GM23338 (cell line): ENCODE measurements around the gene MS4A6A. TPM values are rescaled to one million over a fixed set of nuclear protein-coding genes. Genes with fewer than 3 reads are reported as not detected.
"Not testable (repeated sequence)": the region's sequence is repeated elsewhere in the genome, so short reads cannot be mapped to it uniquely, and the experiment has no call there.

Experiments
- ATAC-seq: fragments of 200-7000 bp; cut with Tn5 transposase; 3 replicates; pipeline ENCODE4 v1.9.1; 2020
- DNase-seq: peaks from one replicate; pipeline ENCODE4 v3.0.0-alpha.2; 2015; ENCODE audit warnings: low spot score
- H2AFZ ChIP-seq: fragments of 200-600 bp; sonication (generic); 2 replicates; pipeline ENCODE4 v1.8.0; 2016; ENCODE audit warnings: antibody characterized with exemption, mild to moderate bottlenecking, moderate library complexity
- H3F3A ChIP-seq: fragments of 200-600 bp; sonication (generic); replicated peaks from 2 replicates; pipeline ENCODE4 v1.8.0; 2017; ENCODE audit warnings: antibody characterized with exemption, mixed run types, low read depth
- H3K27ac ChIP-seq: fragments of 200-600 bp; sonication (generic); 2 replicates; pipeline ENCODE4 v1.6.1; 2016; ENCODE audit warnings: low read depth
- H3K27me3 ChIP-seq: fragments of 200-600 bp; sonication (generic); 2 replicates; pipeline ENCODE4 v1.8.0; 2016; ENCODE audit warnings: mild to moderate bottlenecking, mixed run types, moderate library complexity; ENCODE audit not compliant: insufficient read depth
- H3K36me3 ChIP-seq: fragments of 200-600 bp; sonication (generic); 2 replicates; pipeline ENCODE4 v1.8.0; 2016; ENCODE audit warnings: mild to moderate bottlenecking; ENCODE audit not compliant: insufficient read depth
- H3K4me1 ChIP-seq: fragments of 200-600 bp; sonication (generic); 2 replicates; pipeline ENCODE4 v1.8.0; 2016; ENCODE audit warnings: mild to moderate bottlenecking, moderate library complexity; ENCODE audit not compliant: insufficient read depth
- H3K4me2 ChIP-seq: fragments of 200-600 bp; sonication (generic); 2 replicates; pipeline ENCODE4 v1.7.1; 2017; ENCODE audit warnings: mixed run types
- H3K4me3 ChIP-seq: fragments of 200-600 bp; sonication (generic); 2 replicates; pipeline ENCODE4 v1.6.1; 2016; ENCODE audit warnings: mixed run types
- H3K79me2 ChIP-seq: fragments of 200-600 bp; sonication (generic); replicated peaks from 2 replicates; pipeline ENCODE4 v1.8.0; 2017; ENCODE audit warnings: mild to moderate bottlenecking; ENCODE audit not compliant: insufficient read depth
- H3K9me2 ChIP-seq: fragments of 200-600 bp; sonication (generic); 2 replicates; pipeline ENCODE4 v1.8.0; 2017; ENCODE audit not compliant: insufficient read depth
- H4K20me1 ChIP-seq: fragments of 200-600 bp; sonication (generic); replicated peaks from 2 replicates; pipeline ENCODE4 v1.8.0; 2017; ENCODE audit warnings: mild to moderate bottlenecking; ENCODE audit not compliant: insufficient read depth
- H3K27ac Mint-ChIP-seq: 2 replicates; pipeline ENCODE4 v1.8.0; 2020; ENCODE audit warnings: inconsistent platforms, mild to moderate bottlenecking, moderate library complexity, mixed read lengths
- H3K27me3 Mint-ChIP-seq: 3 replicates; pipeline ENCODE4 v1.8.0; 2022; ENCODE audit warnings: low read depth, mild to moderate bottlenecking, moderate library complexity, mixed read lengths, inconsistent platforms; ENCODE audit not compliant: insufficient read depth, poor library complexity
- H3K36me3 Mint-ChIP-seq: 3 replicates; pipeline ENCODE4 v1.8.0; 2021; ENCODE audit warnings: low read depth, mild to moderate bottlenecking, inconsistent platforms, moderate library complexity, mixed read lengths
- H3K4me1 Mint-ChIP-seq: 3 replicates; pipeline ENCODE4 v1.8.0; 2020; ENCODE audit warnings: mild to moderate bottlenecking, inconsistent platforms, mixed read lengths
- H3K4me3 Mint-ChIP-seq: 3 replicates; pipeline ENCODE4 v1.8.0; 2021; ENCODE audit warnings: moderate library complexity, mild to moderate bottlenecking, inconsistent platforms, mixed read lengths
- H3K9me3 Mint-ChIP-seq: 3 replicates; pipeline ENCODE4 v1.8.0; 2020; ENCODE audit warnings: moderate library complexity, mild to moderate bottlenecking, inconsistent platforms, mixed read lengths
- CREB1 ChIP-seq: fragments of 250-450 bp; sonication (Bioruptor Pico); IDR thresholded peaks from 2 replicates; pipeline ENCODE4 v1.5.0; 2020; ENCODE audit warnings: low read depth, mild to moderate bottlenecking, moderate library complexity
- EZH2 ChIP-seq: fragments of 200-600 bp; sonication (generic); IDR thresholded peaks from one replicate; pipeline ENCODE4 v1.8.0; 2017; ENCODE audit warnings: antibody characterized with exemption, mild to moderate bottlenecking, low read depth; ENCODE audit not compliant: unreplicated experiment
- EZH2phosphoT487 ChIP-seq: fragments of 200-600 bp; sonication (generic); IDR thresholded peaks from one replicate; pipeline ENCODE4 v1.8.1; 2018; ENCODE audit warnings: antibody characterized with exemption; ENCODE audit not compliant: unreplicated experiment
- JUNB ChIP-seq: IDR thresholded peaks from one replicate; pipeline ENCODE4 v1.6.1; 2016; ENCODE audit warnings: antibody characterized with exemption; ENCODE audit not compliant: unreplicated experiment
- POLR2AphosphoS5 ChIP-seq: IDR thresholded peaks from 2 replicates; pipeline ENCODE4 v1.6.1; 2016; ENCODE audit warnings: antibody characterized with exemption, low read depth
- STAT1 ChIP-seq: IDR thresholded peaks from one replicate; pipeline ENCODE4 v1.6.1; 2016; ENCODE audit warnings: antibody characterized with exemption; ENCODE audit not compliant: unreplicated experiment
- ZNF114 ChIP-seq: fragments of 250-450 bp; sonication (Bioruptor Pico); IDR thresholded peaks from 2 replicates; pipeline ENCODE4 v1.5.0; 2020; ENCODE audit warnings: mild to moderate bottlenecking, moderate library complexity
- ZNF331 ChIP-seq: fragments of 250-450 bp; sonication (Bioruptor Pico); IDR thresholded peaks from 2 replicates; pipeline ENCODE4 v1.5.0; 2020; ENCODE audit warnings: low read depth, mild to moderate bottlenecking, moderate library complexity
- polyA plus RNA-seq: library from polyadenylated mRNA; unstranded; fragments of >200 nt; fragmentation: Nextera tagmentation; extraction: Ambion mirVana; gene quantifications from 2 replicates; pipeline ENCODE4 v1.2.1, GENCODE V29; 2016
- total RNA-seq: library from RNA; depleted of rRNA; stranded (reverse); fragments of >200 nt; shearing (Covaris generic); gene quantifications from 2 replicates; pipeline ENCODE4 v1.2.3, GENCODE V29; 2014
- TF ChIP-seq, protein P1 (sequence below): IDR thresholded peaks from one replicate; pipeline ENCODE4 v1.6.1; 2018; ENCODE audit warnings: antibody characterized with exemption; ENCODE audit not compliant: unreplicated experiment
- TF ChIP-seq, protein P2 (sequence below), 2 experiments: fragments of 200-600 bp in 1 of 2; sonication (generic) in 1 of 2; conservative IDR thresholded peaks; 2 replicates each; pipeline versions ENCODE4 v1.5.1 to v1.6.1; 2016 to 2017; ENCODE audit warnings: antibody characterized with exemption in 2 of 2, low read depth in 2 of 2, mild to moderate bottlenecking in 2 of 2, moderate library complexity in 1 of 2
- TF ChIP-seq, protein P3 (sequence below): IDR thresholded peaks from 2 replicates; pipeline ENCODE4 v1.6.1; 2016; ENCODE audit warnings: antibody characterized with exemption

MS4A6A gene
- total and polyA plus RNA-seq, 2 experiments from 2014 or later: not detected

DNA sequence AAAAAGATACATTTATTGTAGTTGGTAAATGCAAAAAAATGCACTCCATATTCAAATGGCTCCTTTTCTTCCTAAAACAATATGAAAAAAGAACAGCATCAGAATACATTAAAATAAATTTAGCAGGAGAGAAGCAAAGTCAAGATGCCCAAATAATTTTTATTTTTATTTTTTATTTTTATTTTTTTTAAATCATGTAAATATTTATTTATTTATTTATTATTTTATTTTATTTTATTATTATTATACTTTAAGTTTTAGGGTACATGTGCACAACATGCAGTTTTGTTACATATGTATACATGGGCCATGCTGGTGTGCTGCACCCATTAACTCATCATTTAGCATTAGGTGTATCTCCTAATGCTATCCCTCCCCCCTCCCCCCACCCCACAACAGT, 30.2 kb downstream of the MS4A6A start:
- not testable (repeated sequence) for H3K36me3 ChIP-seq, H3K27me3 ChIP-seq, H4K20me1 ChIP-seq, H3K36me3 Mint-ChIP-seq, ATAC-seq, H3K4me1 ChIP-seq, H3K4me1 Mint-ChIP-seq, H3K27ac ChIP-seq, H3K9me2 ChIP-seq, H3K27ac Mint-ChIP-seq, H3K9me3 Mint-ChIP-seq, H3K4me2 ChIP-seq, H3K4me3 ChIP-seq, H2AFZ ChIP-seq, DNase-seq, H3K27me3 Mint-ChIP-seq, H3K79me2 ChIP-seq, H3F3A ChIP-seq, H3K4me3 Mint-ChIP-seq

DNA sequence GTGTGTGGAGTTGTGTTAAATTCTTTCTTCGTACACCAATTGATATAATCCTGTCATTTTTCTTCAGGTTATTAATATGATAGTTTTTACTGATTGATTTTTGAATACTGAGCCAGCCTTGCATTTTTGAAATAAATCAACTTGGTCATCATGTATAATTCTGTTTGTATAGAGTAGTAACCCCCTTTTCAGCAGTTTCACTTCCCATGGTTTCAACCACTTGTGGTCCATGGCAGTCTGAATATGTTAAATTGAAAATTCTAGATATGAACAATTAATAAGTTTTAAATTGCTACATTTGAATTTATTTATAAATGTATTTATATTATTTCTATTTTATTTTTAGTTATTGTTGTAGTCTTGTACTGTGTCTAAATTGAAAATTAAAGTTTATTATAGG, 32.6 kb downstream of the MS4A6A start:
- H3K4me3 ChIP-seq: no peak overlapping the region
- Mint-ChIP-seq H3K36me3 (peaks cover 2% of the 10 kb centered on the region; the same call in 1 of the 3 replicates), H3K9me3 (peaks cover 7% of the 10 kb centered on the region; the same call in 2 of the 3 replicates)
- TF ChIP-seq CREB1 (CRISPR knock-in tag) (no peak), STAT1 (no peak), EZH2 (no peak), ZNF331 (CRISPR knock-in tag) (no peak), JUNB (no peak), EZH2phosphoT487 (no peak), POLR2AphosphoS5 (no peak), ZNF114 (CRISPR knock-in tag) (no peak)
- TF ChIP-seq, protein P1, sequence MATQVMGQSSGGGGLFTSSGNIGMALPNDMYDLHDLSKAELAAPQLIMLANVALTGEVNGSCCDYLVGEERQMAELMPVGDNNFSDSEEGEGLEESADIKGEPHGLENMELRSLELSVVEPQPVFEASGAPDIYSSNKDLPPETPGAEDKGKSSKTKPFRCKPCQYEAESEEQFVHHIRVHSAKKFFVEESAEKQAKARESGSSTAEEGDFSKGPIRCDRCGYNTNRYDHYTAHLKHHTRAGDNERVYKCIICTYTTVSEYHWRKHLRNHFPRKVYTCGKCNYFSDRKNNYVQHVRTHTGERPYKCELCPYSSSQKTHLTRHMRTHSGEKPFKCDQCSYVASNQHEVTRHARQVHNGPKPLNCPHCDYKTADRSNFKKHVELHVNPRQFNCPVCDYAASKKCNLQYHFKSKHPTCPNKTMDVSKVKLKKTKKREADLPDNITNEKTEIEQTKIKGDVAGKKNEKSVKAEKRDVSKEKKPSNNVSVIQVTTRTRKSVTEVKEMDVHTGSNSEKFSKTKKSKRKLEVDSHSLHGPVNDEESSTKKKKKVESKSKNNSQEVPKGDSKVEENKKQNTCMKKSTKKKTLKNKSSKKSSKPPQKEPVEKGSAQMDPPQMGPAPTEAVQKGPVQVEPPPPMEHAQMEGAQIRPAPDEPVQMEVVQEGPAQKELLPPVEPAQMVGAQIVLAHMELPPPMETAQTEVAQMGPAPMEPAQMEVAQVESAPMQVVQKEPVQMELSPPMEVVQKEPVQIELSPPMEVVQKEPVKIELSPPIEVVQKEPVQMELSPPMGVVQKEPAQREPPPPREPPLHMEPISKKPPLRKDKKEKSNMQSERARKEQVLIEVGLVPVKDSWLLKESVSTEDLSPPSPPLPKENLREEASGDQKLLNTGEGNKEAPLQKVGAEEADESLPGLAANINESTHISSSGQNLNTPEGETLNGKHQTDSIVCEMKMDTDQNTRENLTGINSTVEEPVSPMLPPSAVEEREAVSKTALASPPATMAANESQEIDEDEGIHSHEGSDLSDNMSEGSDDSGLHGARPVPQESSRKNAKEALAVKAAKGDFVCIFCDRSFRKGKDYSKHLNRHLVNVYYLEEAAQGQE: no peak
- TF ChIP-seq, protein P2, sequence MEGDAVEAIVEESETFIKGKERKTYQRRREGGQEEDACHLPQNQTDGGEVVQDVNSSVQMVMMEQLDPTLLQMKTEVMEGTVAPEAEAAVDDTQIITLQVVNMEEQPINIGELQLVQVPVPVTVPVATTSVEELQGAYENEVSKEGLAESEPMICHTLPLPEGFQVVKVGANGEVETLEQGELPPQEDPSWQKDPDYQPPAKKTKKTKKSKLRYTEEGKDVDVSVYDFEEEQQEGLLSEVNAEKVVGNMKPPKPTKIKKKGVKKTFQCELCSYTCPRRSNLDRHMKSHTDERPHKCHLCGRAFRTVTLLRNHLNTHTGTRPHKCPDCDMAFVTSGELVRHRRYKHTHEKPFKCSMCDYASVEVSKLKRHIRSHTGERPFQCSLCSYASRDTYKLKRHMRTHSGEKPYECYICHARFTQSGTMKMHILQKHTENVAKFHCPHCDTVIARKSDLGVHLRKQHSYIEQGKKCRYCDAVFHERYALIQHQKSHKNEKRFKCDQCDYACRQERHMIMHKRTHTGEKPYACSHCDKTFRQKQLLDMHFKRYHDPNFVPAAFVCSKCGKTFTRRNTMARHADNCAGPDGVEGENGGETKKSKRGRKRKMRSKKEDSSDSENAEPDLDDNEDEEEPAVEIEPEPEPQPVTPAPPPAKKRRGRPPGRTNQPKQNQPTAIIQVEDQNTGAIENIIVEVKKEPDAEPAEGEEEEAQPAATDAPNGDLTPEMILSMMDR (conservative IDR thresholded peaks at IDR 0.05; ENCODE audit: low read depth in 2 of 2): no peak
- TF ChIP-seq, protein P3, sequence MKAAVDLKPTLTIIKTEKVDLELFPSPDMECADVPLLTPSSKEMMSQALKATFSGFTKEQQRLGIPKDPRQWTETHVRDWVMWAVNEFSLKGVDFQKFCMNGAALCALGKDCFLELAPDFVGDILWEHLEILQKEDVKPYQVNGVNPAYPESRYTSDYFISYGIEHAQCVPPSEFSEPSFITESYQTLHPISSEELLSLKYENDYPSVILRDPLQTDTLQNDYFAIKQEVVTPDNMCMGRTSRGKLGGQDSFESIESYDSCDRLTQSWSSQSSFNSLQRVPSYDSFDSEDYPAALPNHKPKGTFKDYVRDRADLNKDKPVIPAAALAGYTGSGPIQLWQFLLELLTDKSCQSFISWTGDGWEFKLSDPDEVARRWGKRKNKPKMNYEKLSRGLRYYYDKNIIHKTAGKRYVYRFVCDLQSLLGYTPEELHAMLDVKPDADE: no peak

More for the DNA sequence above, 32.6 kb downstream of the MS4A6A start:
- H3K4me2 ChIP-seq: no peak overlapping the region
- no peaks in the 10 kb centered on the region for H3K79me2 ChIP-seq
- H3K27ac Mint-ChIP-seq: no peak overlapping the region
- ATAC-seq: no peak
- H2AFZ ChIP-seq: no peak overlapping the region
- H3K36me3 ChIP-seq: no peaks in the 10 kb centered on the region
- no peaks in the 10 kb centered on the region for H3K27me3 ChIP-seq
- no peaks in the 10 kb centered on the region for H3K4me1 Mint-ChIP-seq
- H3K27me3 Mint-ChIP-seq: no peaks in the 10 kb centered on the region
- H3K9me2 ChIP-seq: no peaks in the 10 kb centered on the region
- H3F3A ChIP-seq: no peaks in the 10 kb centered on the region
- DNase-seq: no peak
- no peak overlapping the region for H3K4me3 Mint-ChIP-seq
- no peaks in the 10 kb centered on the region for H3K4me1 ChIP-seq
- no peak overlapping the region for H3K27ac ChIP-seq
- H4K20me1 ChIP-seq: no peaks in the 10 kb centered on the region
